Left renal pelvis (tissue), 4 donors: ENCODE data around the gene SMIM10. TPM values are rescaled to one million over a fixed set of nuclear protein-coding genes. Genes with fewer than 3 reads are reported as not detected.
"Not testable (repeated sequence)": the region's sequence is repeated elsewhere in the genome, so short reads cannot be mapped to it uniquely, and the experiment has no call there.

Experiments
- DNase-seq, 4 donors: peaks; one replicate each; pipeline ENCODE4 v3.0.0-alpha.2; 2013; ENCODE audit warnings: low read depth in 4 of 4, low spot score in 3 of 4
- polyA plus RNA-seq, 4 donors: library from polyadenylated mRNA; unstranded; fragments of 120-200 nt; gene quantifications; one replicate each; pipeline ENCODE4 v1.2.1, GENCODE V29; 2013; ENCODE audit not compliant: insufficient read length in 4 of 4

The SMIM10 gene
- polyA plus RNA-seq, 4 donors, result 8.8 to 12.2 (median 11.1) TPM

DNA sequence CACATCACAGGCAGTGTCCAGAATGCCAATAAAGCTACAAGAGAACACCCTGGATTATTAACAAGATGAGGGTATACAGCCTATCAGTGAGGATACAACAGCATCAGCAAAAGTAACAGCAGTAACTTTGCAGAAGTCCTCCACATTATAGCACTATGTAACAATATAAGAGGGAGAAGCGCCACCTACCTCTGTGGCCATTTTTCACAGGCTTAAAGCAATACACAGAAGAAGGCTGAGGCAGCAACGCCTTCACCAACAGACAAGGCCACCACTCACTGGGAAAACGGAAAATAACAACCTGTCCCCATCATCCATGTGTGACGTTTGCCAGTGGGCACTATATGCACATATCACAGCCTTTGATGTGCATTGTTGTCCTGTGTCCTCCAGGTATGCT lies 19.0 kb downstream of the SMIM10 start:
- DNase-seq, result no peak

DNA sequence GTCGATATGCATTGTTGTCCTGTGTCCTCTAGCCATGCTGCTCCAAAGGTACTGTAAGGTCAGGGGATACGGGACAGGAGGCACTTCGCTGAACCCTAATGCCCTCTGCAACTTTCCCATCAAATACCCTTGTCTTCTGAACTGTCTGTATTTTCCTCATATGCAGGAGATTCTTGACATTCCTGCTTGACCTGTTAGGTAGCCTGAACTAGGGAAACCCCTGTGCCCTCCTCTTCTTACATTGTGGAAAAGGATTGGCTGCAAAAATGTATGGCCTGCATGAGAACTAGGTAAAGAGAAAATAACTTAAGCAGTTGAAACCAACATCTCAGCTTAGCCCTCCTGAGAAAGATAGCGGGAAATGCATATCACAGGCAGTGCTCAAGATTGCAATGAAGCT lies 20.1 kb downstream of the SMIM10 start:
- DNase-seq, result no peak

DNA sequence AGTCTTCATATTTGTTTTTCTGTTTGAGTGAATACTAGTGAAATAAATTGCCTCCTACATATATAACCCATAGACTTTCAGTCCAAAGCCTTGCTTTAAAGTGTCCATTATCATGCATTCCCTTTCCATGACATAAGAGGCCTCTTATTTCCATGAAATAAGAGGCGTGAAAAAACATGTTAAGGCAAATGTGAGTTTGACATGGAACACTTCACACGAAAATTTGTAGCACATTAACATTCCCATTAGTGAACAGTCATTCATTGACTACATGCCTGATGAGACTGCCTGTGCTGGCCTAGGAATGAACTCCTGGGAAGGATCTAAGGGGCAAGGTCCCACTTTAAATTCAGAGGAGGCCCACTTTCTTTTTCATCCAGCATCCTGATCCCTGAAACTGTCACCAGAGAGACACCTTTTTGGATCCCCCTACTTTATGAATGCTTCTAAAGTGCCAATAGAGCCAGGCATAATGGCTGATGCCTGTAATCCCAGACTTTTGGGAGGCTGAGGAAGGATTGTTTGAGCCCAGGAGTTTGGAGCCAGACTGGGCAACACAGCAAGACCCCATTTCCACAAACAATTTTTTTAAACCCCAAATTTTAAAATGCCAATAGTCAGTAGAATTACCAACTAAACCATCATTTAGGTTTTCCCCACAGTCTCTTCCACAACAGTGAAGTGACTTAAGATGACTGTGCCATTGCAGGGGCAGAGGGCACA lies 24.9 kb downstream of the SMIM10 start:
- DNase-seq, result no peak

DNA sequence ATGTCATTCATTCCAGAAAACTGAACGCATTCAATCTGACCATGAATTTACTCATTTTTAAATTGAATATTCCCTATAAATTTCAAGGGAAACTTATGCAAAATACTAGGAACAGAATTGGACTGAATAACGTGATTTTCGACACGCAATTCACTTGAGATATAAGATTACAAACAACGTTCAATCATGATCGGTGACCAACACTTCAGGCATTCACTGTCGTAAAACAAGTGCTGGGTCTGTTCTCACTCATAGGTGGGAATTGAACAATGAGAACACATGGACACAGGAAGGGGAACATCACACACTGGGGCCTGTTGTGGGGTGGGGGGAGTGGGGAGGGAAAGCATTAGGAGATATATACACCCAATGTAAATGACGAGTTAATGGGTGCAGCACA lies 29.1 kb downstream of the SMIM10 start:
- DNase-seq, result not testable (repeated sequence)

DNA sequence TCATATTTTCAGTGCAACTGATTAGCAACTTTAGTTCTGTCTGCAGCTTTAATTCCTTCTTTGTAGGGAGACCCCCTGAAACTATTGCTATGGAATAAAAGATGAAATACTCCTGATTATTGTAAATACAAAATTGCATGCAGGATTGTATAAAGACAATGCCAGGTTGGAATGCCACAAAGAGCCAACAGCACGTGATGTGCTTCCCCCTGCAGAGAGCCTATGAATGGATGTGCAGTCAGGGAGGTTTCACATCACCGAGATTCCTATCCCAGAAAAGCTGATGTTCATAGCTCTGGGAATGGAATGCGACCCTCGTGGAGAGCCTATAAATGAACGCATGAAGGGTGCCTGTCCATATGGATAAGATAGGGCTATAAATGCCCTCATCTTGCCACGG lies 33.0 kb downstream of the SMIM10 start:
- DNase-seq, result not testable (repeated sequence)

DNA sequence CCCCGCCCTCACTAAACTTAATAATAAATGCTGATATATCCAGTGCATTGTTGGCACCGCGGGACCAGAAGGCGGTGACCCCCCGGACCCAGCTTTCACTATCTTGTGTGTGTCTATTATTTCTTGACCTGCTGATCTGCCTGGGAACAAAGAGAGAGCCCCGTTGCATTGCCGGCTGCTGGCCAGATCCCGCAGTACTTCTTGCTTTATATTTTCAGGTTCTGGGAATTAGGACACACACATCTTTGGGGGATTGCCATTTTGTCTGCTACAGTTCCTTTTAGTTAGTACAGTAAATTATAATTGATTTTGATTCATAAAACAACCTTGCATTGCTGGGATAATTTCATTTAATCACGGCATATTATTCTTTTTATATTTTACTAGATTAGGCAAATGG lies 33.7 kb downstream of the SMIM10 start:
- DNase-seq, result no peak

DNA sequence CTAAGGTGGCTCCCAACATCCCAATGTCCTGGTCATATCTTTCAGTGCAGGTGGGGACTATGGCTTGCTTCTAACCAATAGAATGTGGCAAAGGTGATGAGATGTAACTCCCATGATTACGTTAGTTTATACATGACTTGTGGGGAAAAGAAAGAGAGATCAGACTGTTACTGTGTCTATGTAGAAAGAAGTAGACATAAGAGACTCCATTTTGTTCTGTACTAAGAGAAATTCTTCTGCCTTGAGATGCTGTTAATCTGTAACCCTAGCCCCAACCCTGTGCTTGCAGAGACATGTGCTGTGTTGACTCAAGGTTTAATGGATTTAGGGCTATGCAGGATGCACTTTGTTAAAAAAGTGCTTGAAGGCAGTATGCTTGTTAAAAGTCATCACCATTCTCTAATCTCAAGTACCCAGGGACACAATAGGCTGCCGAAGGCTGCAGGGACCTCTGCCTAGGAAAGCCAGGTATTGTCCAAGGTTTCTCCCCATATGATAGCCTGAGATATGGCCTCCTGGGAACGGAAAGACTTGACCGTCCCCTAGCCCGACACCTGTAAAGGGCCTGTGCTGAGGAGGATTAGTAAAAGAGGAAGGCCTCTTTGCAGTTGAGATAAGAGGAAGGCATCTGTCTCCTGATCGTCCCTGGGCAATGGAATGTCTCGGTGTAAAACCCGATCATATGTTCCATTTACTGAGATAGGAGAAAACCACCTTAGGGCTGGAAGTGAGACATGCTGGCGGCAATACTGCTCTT lies 39.6 kb downstream of the SMIM10 start:
- DNase-seq, result not testable (repeated sequence)

DNA sequence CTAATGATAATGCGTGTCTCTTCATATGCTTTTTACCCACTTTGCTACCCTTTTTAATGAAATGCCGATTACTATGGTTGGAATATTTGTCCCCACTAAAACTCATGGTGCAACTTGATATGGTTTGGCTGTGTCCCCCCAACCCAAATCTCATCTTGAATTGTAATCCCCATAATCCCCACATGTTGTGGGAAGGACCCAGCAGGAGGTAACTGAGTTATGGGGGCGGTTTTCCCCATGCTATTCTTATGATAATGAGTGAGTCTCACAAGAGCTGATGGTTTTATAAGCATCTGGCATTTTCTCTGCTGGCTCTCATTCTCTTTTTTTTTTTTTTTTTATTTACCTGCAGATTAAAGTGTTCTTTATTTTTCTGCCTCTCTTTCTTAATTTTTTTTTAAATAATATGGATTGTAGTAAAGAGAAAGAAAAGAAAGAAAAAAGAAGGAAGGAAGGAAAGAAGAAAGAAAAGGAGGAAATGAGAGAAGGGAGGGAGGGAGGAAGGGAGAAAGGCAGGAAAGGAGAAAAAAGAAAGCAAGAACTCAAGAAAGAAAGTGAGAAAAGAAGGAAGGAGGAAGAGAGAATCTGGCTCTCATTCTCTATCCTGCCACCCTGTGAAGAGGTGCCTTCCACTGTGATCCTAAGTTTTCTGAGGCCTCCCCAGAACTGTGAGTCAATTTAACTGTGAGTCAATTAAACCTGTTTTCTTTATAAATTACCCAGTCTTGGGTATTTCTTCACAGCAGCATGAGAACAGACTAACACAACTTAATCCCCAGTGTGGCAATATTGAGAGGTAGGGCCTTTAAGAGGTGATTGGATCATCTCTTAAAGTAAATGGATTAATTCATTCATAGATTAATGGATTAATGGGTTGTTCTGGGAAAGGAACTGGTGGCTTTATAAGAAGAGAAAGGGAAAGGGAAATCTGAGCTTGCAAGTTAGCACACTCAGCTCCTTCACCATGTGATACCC lies 50.6 kb downstream of the SMIM10 start:
- DNase-seq, result not testable (repeated sequence)

Other genes with a start within 250 kb of the SMIM10 start
- gene PABIR2, start 193.8 kb upstream of the SMIM10 start, polyA plus RNA-seq, result 10 to 100 TPM; 26.5 to 46.2 (median 40.8) TPM
- 10 to 100 TPM; 16.0 to 26.9 (median 21.4) TPM for gene MOSPD1, start 75.7 kb upstream of the SMIM10 start, polyA plus RNA-seq
- gene RTL8B, start 31.6 kb downstream of the SMIM10 start, polyA plus RNA-seq, result 10 to 100 TPM; 22.8 to 25.3 (median 25.0) TPM
- 100 to 1,000 TPM; 165 to 248 (median 187) TPM for gene RTL8C, start 41.4 kb downstream of the SMIM10 start, polyA plus RNA-seq
- 10 to 100 TPM; 70.9 to 97.3 (median 80.0) TPM for gene RTL8A, start 61.1 kb downstream of the SMIM10 start, polyA plus RNA-seq
- gene SMIM10L2B, start 107.7 kb downstream of the SMIM10 start, polyA plus RNA-seq, result 1 to 10 TPM; 4.0 to 8.0 (median 6.8) TPM
- not detected for gene ETDB, start 129.5 kb downstream of the SMIM10 start, polyA plus RNA-seq
- gene CT55, start 180.4 kb downstream of the SMIM10 start, polyA plus RNA-seq, result under 1 TPM in 3 of 4 donors, not detected in 1; 0.19 to 0.46 (median 0.20) TPM